Spleen (tissue), 11 donors: ENCODE results near the gene TMEM108. TPM values are rescaled to one million over a fixed set of nuclear protein-coding genes. Genes with fewer than 3 reads are reported as not detected.

Source experiments
- DNase-seq: peaks from one replicate; pipeline ENCODE4 v3.0.0-alpha.2; 2020
- H3K27ac ChIP-seq, 8 donors: fragments of 200-600 bp; sonication (generic) in 7 of 8; 1 replicate in 4 of 8; 2 replicates in 4 of 8; pipeline versions ENCODE4 v1.5.0 to v1.8.0; 2016 to 2021; ENCODE audit warnings: inconsistent platforms in 4 of 8, mild to moderate bottlenecking in 4 of 8, moderate library complexity in 1 of 8
- H3K27me3 ChIP-seq, 7 donors: fragments of 200-600 bp; sonication (generic) in 6 of 7; replicated peaks in 1 of 7; 1 replicate in 4 of 7; 2 replicates in 3 of 7; pipeline versions ENCODE4 v1.5.0 to v1.8.0; 2016 to 2021; ENCODE audit warnings: inconsistent platforms in 3 of 7, mild to moderate bottlenecking in 1 of 7
- H3K36me3 ChIP-seq, 6 donors: fragments of 200-600 bp; sonication (generic) in 5 of 6; 1 replicate in 4 of 6; 2 replicates in 2 of 6; pipeline versions ENCODE4 v1.5.0 to v1.8.0; 2016 to 2021; ENCODE audit warnings: inconsistent platforms in 2 of 6
- H3K4me1 ChIP-seq, 6 donors: fragments of 200-600 bp; sonication (generic) in 5 of 6; 1 replicate in 3 of 6; 2 replicates in 3 of 6; pipeline versions ENCODE4 v1.5.0 to v1.8.0; 2016 to 2021; ENCODE audit warnings: inconsistent platforms in 3 of 6
- H3K4me3 ChIP-seq, 8 donors: fragments of 200-600 bp; sonication (generic) in 7 of 8; 1 replicate in 4 of 8; 2 replicates in 4 of 8; pipeline versions ENCODE4 v1.5.0 to v1.8.0; 2016 to 2021; ENCODE audit warnings: inconsistent platforms in 4 of 8, mild to moderate bottlenecking in 4 of 8, moderate library complexity in 2 of 8
- H3K9me3 ChIP-seq, 8 donors: fragments of 200-600 bp; sonication (generic) in 7 of 8; 1 replicate in 4 of 8; 2 replicates in 4 of 8; pipeline versions ENCODE4 v1.5.0 to v1.8.0; 2016 to 2021; ENCODE audit warnings: inconsistent platforms in 4 of 8
- POLR2A ChIP-seq, 3 donors: fragments of 450-650 bp; IDR thresholded peaks; one replicate each; pipeline ENCODE4 v1.5.1; 2017; ENCODE audit warnings: antibody characterized with exemption in 3 of 3, mild to moderate bottlenecking in 1 of 3
- POLR2AphosphoS5 ChIP-seq, 3 donors: sonication (generic); formaldehyde crosslinking; IDR thresholded peaks; one replicate each; pipeline ENCODE4 v1.5.1; 2017; ENCODE audit warnings: antibody characterized with exemption in 3 of 3
- WGBS, 5 donors: extraction: QIAGEN DNeasy Blood & Tissue Kit in 3 of 5; methylation state at CpG; one replicate each; pipeline versions ENCODE4 v1.1.5 to v1.1.7; 2013 to 2018; 5-methylcytosine and 5-hydroxymethylcytosine counted together
- intact Hi-C: fragments of 100-400 bp; cut with DNase I; formaldehyde crosslinking; loops from one replicate; pipeline ENCODE4 v1.15.0; 2023; ENCODE audit warnings: low total_unique reads
- polyA plus RNA-seq, 3 donors: library from polyadenylated mRNA; stranded (reverse); fragments of 200-250 nt; gene quantifications; one replicate each; pipeline ENCODE4 v1.2.1, GENCODE V29; 2013
- total RNA-seq, 7 donors: library from RNA; depleted of rRNA in 3 of 7; stranded (reverse); fragments of >200 nt in 3 of 7; fragmentation: NEBNext Ultra II Directional in 4 of 7; extraction: Animal tissue kit (Norgen Biotek cat#: 25700) in 4 of 7; gene quantifications; one replicate each; pipeline versions ENCODE4 v1.1.0 to v1.2.1, GENCODE V29; 2016 to 2021
- TF ChIP-seq, protein P1 (sequence below), 11 experiments: fragments of 200-600 bp in 7 of 11; fragments of 450-650 bp in 4 of 11; sonication (generic) in 4 of 11; IDR thresholded peaks in 8 of 11; conservative IDR thresholded peaks in 3 of 11; 1 replicate in 7 of 11; 2 replicates in 4 of 11; pipeline versions ENCODE4 v1.4.0 to v1.8.0; 2016 to 2021; ENCODE audit warnings: antibody characterized with exemption in 11 of 11, inconsistent platforms in 4 of 11, mild to moderate bottlenecking in 1 of 11
- donor health status: healthy with polysubstance abuse.
- donor health status: DM: no; HTN: no; CAD: no; lungs with moderate emphysema.
- donor health status: DM: no; HTN: no; CAD: no.
- donor health status: Bipolar disorder and iron deficiency.
- donor health status: healthy.
- donor health status: DM: no; HTN: no; CAD: no.
- donor health status: DM: yes; HTN: yes; CAD: no.

Gene TMEM108
- total and polyA plus RNA-seq, 10 donors = 0.20 to 4.0 (median 1.1) TPM

DNA sequence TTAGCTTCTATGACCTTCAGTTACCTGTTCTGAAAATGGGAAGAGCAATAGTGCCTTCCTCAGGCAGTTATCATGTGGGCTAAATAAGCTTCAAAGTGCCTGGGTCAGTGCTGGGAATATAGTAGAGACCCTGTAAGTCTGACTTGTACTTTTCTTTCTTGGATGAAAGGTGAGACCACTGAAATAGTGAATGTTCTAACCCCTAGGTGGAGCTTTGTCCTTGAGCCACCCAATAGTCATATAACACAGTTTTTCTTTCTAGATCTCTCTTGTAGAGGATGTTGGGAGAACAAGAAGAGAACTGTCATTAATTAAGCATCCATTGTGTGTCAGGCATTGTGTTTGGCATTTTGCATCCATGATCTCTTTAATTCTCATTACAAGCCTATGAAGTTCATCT is 348.7 kb downstream of the TMEM108 start:
- Histone ChIP-seq H3K4me3 (no peak overlapping the region), H3K36me3 (no peaks in the 10 kb centered on the region), H3K4me1 (peaks cover 0 to 4% (median 0%) of the 10 kb centered on the region in 6 donors), H3K9me3 (no peaks in the 10 kb centered on the region), H3K27ac (no peak overlapping the region), H3K27me3 (no peaks in the 10 kb centered on the region)
- TF ChIP-seq POLR2A (IDR thresholded peaks at IDR 0.05) = no peak
- TF ChIP-seq, protein P1, sequence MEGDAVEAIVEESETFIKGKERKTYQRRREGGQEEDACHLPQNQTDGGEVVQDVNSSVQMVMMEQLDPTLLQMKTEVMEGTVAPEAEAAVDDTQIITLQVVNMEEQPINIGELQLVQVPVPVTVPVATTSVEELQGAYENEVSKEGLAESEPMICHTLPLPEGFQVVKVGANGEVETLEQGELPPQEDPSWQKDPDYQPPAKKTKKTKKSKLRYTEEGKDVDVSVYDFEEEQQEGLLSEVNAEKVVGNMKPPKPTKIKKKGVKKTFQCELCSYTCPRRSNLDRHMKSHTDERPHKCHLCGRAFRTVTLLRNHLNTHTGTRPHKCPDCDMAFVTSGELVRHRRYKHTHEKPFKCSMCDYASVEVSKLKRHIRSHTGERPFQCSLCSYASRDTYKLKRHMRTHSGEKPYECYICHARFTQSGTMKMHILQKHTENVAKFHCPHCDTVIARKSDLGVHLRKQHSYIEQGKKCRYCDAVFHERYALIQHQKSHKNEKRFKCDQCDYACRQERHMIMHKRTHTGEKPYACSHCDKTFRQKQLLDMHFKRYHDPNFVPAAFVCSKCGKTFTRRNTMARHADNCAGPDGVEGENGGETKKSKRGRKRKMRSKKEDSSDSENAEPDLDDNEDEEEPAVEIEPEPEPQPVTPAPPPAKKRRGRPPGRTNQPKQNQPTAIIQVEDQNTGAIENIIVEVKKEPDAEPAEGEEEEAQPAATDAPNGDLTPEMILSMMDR (IDR thresholded peaks at IDR 0.05 in 8 of 11, conservative IDR thresholded peaks at IDR 0.05 in 3 of 11) = no peak
- TF ChIP-seq POLR2AphosphoS5 (IDR thresholded peaks at IDR 0.05) = no peak
- intact Hi-C loops = no loop called here
- DNase-seq = no peak

DNA sequence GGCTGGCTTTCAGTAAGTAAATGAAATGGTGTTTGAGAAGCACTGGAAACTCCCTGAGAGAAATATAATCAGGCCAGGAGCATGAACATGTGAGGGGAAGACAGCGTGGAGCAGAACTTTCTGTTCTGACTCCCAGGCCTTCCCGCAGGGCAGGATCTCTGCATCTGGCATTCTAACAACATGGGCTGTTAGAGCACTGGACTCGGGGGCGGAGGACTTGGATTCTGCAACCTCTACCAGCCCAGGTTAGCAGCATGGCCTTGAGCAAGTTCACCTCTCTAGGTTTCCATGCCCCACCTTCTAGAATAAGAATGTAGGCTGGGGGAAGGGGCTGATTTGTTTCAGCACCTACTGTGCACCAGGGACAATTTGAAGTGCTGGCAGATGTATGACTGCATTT is 349.1 kb downstream of the TMEM108 start:
- Histone ChIP-seq H3K27ac (no peak overlapping the region), H3K36me3 (no peaks in the 10 kb centered on the region), H3K4me3 (no peak overlapping the region), H3K4me1 (peaks cover 0 to 4% (median 0%) of the 10 kb centered on the region in 6 donors), H3K9me3 (no peaks in the 10 kb centered on the region), H3K27me3 (no peaks in the 10 kb centered on the region)
- TF ChIP-seq POLR2AphosphoS5 (IDR thresholded peaks at IDR 0.05) (no peak), POLR2A (IDR thresholded peaks at IDR 0.05) (no peak)
- TF ChIP-seq, protein P1 (IDR thresholded peaks at IDR 0.05 in 8 of 11, conservative IDR thresholded peaks at IDR 0.05 in 3 of 11) = no peak
- DNase-seq = no peak
- WGBS, 5 donors = 88 to 97% (median 93%) methylated on average over 4 of the region's 4 CpGs
- intact Hi-C loops = no loop called here

DNA sequence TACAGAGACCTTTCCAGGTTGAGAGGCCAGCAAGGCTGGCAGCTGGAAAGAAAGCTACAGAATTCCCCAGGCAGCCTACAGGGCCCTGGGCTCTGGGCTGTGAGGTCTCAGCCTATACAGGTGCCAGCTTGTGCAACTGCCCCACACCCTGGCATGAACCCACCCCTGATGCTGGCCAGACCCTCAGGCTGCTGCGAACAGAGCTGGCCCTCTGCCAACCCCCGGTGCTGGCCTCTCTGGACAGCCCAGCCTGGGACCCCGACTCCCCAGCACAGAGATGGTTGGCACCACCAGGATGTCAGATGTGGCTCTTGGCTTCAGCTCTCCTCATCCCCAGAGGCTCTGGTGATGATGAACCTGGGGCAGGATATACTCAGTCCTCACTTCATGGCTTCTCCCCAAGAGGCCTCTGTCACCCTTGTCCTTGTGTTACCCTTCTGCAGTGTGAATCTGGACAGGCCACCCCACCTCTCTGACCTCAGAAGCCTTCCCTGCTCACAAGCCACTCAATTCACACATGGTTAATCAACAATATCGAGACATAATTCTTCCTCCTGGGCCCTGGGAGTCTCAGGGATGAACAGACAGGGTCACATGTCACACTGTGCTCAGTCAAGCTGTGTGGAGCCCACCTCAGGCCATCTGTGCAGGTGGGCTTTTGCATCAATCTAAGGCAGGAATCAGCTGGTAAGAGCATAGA is 350.7 kb downstream of the TMEM108 start:
- Histone ChIP-seq H3K9me3 (peaks cover 0 to 4% (median 0%) of the 10 kb centered on the region in 8 donors), H3K27ac (no peak overlapping the region), H3K4me1 (peaks cover 0 to 4% (median 0%) of the 10 kb centered on the region in 6 donors), H3K27me3 (no peaks in the 10 kb centered on the region), H3K4me3 (no peak overlapping the region), H3K36me3 (no peaks in the 10 kb centered on the region)
- 64 to 88% (median 80%) methylated on average over 2 to 4 of the region's 4 CpGs for WGBS, 5 donors
- TF ChIP-seq, protein P1 (IDR thresholded peaks at IDR 0.05 in 8 of 11, conservative IDR thresholded peaks at IDR 0.05 in 3 of 11) = no peak
- TF ChIP-seq POLR2AphosphoS5 (IDR thresholded peaks at IDR 0.05) (no peak), POLR2A (IDR thresholded peaks at IDR 0.05) (no peak)
- intact Hi-C loops = no loop called here
- no peak for DNase-seq

DNA sequence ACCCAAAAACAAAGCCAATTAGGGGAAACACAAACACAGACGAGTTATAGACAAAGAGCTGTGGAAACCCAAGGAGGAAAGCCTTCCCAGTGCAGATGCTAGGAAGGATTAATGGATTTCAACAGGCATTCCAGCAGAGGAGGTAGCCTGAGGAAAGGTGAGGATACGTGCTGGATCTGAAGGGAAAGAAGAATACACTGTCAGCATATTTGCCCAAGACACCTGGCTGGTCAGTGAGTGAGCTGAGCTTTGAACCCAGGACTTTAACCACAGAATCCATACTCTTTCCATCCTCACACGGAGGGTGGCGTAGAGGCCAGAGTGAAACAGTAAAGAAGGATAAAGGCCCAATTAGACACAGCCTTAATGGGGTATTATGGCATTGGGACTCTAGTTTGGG is 352.5 kb downstream of the TMEM108 start:
- no peak for TF ChIP-seq POLR2A (IDR thresholded peaks at IDR 0.05)
- TF ChIP-seq, protein P1 (IDR thresholded peaks at IDR 0.05 in 8 of 11, conservative IDR thresholded peaks at IDR 0.05 in 3 of 11) = no peak
- TF ChIP-seq POLR2AphosphoS5 (IDR thresholded peaks at IDR 0.05) = no peak
- DNase-seq = no peak
- no peaks in the 10 kb centered on the region for H3K36me3 ChIP-seq
- H3K4me3 ChIP-seq = no peak overlapping the region
- peaks cover 0 to 11% (median 5%) of the 10 kb centered on the region in 8 donors for H3K9me3 ChIP-seq
- H3K27ac ChIP-seq = no peak overlapping the region
- no peaks in the 10 kb centered on the region for H3K4me1 ChIP-seq
- WGBS, 5 donors = 81 to 94% (median 88%) methylated on average over 4 of the region's 4 CpGs
- intact Hi-C loops = no loop called here
- H3K27me3 ChIP-seq = no peaks in the 10 kb centered on the region
